HepG2 (cell line): ENCODE results near the gene FEM1B.

Experiments used
- FOXM1 ChIP-seq: sonication (generic); formaldehyde crosslinking; IDR thresholded peaks from 2 replicates; pipeline ENCODE4 v1.5.0; 2020; ENCODE audit warnings: missing genetic modification reagents
- HDAC6 ChIP-seq: fragments of 200-600 bp; sonication (generic); IDR thresholded peaks from 2 replicates; pipeline ENCODE4 v1.7.0; 2017; ENCODE audit warnings: mild to moderate bottlenecking, antibody characterized with exemption, low read length, low read depth
- JUN ChIP-seq: sonication (generic); formaldehyde crosslinking; IDR thresholded peaks from 2 replicates; pipeline ENCODE4 v1.4.0; 2020; ENCODE audit warnings: mild to moderate bottlenecking, missing genetic modification reagents
- JUNB ChIP-seq: sonication (generic); formaldehyde crosslinking; IDR thresholded peaks from 2 replicates; pipeline ENCODE4 v1.8.0; 2022; ENCODE audit warnings: missing genetic modification reagents, mild to moderate bottlenecking, borderline replicate concordance
- RFX5 ChIP-seq: IDR thresholded peaks from 2 replicates; pipeline ENCODE4 v1.6.1; 2011; ENCODE audit warnings: low read depth, low read length, improper control_type of control experiment
- SIN3A ChIP-seq: IDR thresholded peaks from 2 replicates; pipeline ENCODE4 v1.6.1; 2011; ENCODE audit warnings: low read depth, mild to moderate bottlenecking, control low read depth, low read length, borderline replicate concordance
- ZSCAN22 ChIP-seq: sonication (generic); formaldehyde crosslinking; IDR thresholded peaks from 2 replicates; pipeline ENCODE4 v1.4.0; 2020; ENCODE audit warnings: mild to moderate bottlenecking, missing genetic modification reagents
- TF ChIP-seq, protein P1 (sequence below): sonication (generic); formaldehyde crosslinking; IDR thresholded peaks from 2 replicates; pipeline ENCODE4 v1.5.0; 2020; ENCODE audit warnings: mild to moderate bottlenecking, missing genetic modification reagents, moderate library complexity
- TF ChIP-seq, protein P2 (sequence below), 2 experiments: fragments of 450-650 bp in 1 of 2; sonication (generic) in 1 of 2; formaldehyde crosslinking in 1 of 2; IDR thresholded peaks; 2 replicates each; pipeline versions ENCODE4 v1.6.1 to v1.8.0; 2016 to 2022; ENCODE audit warnings: antibody characterized with exemption in 1 of 2, mild to moderate bottlenecking in 1 of 2, missing genetic modification reagents in 1 of 2

DNA sequence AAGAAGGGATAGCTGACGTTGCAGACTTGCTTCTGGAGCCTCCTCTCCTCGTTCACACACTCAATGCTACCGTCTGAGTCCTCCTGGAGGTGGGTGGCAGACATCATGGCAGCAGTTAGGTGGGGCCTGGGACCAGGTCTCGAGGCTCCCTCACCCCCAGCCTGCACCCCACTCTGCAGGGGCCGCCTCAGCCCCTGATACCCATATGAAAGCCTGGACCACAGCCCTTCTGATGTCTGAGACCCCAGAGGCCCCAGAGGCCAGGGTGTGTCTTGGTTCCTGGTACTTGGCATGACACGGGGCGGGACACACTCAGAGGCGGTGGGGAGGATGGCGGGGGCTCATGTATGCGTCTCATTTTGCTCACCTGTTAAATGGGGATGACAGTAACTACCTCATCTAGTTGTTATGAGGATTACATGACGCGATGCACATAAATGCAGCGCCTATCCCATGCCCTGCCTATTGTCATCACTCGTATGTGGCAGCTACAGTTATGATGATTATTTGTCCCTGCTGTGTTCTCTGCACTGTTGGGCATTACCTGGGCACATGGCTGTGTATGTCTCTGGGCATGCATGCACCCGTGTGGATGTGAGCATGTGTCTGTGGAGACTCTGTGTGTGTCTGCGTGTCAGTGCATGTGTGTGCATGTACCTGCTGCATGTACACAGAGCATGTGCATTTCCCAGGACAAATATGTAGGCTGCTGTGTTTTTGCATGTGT is 39.9 kb downstream of the FEM1B start:
- TF ChIP-seq JUNB (CRISPR knock-in tag) (no peak), SIN3A (no peak), ZSCAN22 (CRISPR knock-in tag) (no peak), FOXM1 (CRISPR knock-in tag) (no peak), HDAC6 (no peak), RFX5 (no peak), JUN (CRISPR knock-in tag) (no peak)
- TF ChIP-seq, protein P1, sequence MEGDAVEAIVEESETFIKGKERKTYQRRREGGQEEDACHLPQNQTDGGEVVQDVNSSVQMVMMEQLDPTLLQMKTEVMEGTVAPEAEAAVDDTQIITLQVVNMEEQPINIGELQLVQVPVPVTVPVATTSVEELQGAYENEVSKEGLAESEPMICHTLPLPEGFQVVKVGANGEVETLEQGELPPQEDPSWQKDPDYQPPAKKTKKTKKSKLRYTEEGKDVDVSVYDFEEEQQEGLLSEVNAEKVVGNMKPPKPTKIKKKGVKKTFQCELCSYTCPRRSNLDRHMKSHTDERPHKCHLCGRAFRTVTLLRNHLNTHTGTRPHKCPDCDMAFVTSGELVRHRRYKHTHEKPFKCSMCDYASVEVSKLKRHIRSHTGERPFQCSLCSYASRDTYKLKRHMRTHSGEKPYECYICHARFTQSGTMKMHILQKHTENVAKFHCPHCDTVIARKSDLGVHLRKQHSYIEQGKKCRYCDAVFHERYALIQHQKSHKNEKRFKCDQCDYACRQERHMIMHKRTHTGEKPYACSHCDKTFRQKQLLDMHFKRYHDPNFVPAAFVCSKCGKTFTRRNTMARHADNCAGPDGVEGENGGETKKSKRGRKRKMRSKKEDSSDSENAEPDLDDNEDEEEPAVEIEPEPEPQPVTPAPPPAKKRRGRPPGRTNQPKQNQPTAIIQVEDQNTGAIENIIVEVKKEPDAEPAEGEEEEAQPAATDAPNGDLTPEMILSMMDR = no peak
- TF ChIP-seq, protein P2, sequence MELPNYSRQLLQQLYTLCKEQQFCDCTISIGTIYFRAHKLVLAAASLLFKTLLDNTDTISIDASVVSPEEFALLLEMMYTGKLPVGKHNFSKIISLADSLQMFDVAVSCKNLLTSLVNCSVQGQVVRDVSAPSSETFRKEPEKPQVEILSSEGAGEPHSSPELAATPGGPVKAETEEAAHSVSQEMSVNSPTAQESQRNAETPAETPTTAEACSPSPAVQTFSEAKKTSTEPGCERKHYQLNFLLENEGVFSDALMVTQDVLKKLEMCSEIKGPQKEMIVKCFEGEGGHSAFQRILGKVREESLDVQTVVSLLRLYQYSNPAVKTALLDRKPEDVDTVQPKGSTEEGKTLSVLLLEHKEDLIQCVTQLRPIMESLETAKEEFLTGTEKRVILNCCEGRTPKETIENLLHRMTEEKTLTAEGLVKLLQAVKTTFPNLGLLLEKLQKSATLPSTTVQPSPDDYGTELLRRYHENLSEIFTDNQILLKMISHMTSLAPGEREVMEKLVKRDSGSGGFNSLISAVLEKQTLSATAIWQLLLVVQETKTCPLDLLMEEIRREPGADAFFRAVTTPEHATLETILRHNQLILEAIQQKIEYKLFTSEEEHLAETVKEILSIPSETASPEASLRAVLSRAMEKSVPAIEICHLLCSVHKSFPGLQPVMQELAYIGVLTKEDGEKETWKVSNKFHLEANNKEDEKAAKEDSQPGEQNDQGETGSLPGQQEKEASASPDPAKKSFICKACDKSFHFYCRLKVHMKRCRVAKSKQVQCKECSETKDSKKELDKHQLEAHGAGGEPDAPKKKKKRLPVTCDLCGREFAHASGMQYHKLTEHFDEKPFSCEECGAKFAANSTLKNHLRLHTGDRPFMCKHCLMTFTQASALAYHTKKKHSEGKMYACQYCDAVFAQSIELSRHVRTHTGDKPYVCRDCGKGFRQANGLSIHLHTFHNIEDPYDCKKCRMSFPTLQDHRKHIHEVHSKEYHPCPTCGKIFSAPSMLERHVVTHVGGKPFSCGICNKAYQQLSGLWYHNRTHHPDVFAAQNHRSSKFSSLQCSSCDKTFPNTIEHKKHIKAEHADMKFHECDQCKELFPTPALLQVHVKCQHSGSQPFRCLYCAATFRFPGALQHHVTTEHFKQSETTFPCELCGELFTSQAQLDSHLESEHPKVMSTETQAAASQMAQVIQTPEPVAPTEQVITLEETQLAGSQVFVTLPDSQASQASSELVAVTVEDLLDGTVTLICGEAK (IDR thresholded peaks at IDR 0.05) = no peak
- TF ChIP-seq, protein P2 (CRISPR knock-in tag; IDR thresholded peaks at IDR 0.05) = no peak
